ENCODE measurements around the gene LARP1. TPM values are rescaled to one million over a fixed set of nuclear protein-coding genes. Genes with fewer than 3 reads are reported as not detected.

The LARP1 gene
- total and polyA plus RNA-seq, 9 of the 15 experiments (the other 6 are each of a cell fraction or from before 2014, with no cell fraction given) = 22.6 to 300 (median 92.0) TPM

- TF ChIP-seq ZKSCAN3 (CRISPR knock-in tag; IDR thresholded peaks at IDR 0.05) = no peak
- TF ChIP-seq BCLAF1 (IDR thresholded peaks at IDR 0.05; ENCODE audit: borderline replicate concordance in 1 of 2, control insufficient read depth in 1 of 2, low read depth in 2 of 2, low read length in 1 of 2) = no peak
- TF ChIP-seq RERE (CRISPR knock-in tag; IDR thresholded peaks at IDR 0.05; ENCODE audit: borderline replicate concordance) = no peak
- TF ChIP-seq ZNF644 (tag; IDR thresholded peaks at IDR 0.05; ENCODE audit: low read depth) = no peak
- no peak for TF ChIP-seq SNRNP70 (optimal IDR thresholded peaks at IDR 0.05; ENCODE audit: low read depth, low read length)
These were observed 32.2 kb upstream of the LARP1 start (continued) for GRCh38 chr5:154722936-154723335.
